Rectal smooth muscle tissue (tissue), 1 donor: Measurements from ENCODE around the gene ATP6V1G1.

Source experiments
- H3K27ac ChIP-seq: one replicate; pipeline ENCODE4 v1.7.0; 2013; ENCODE audit warnings: low read depth, low read length, inconsistent platforms
- H3K27me3 ChIP-seq: one replicate; pipeline ENCODE4 v1.7.0; 2013; ENCODE audit warnings: low read length; ENCODE audit not compliant: control insufficient read depth, insufficient read depth
- H3K36me3 ChIP-seq: one replicate; pipeline ENCODE4 v1.7.0; 2013; ENCODE audit warnings: low read length; ENCODE audit not compliant: control insufficient read depth, insufficient read depth
- H3K4me1 ChIP-seq: one replicate; pipeline ENCODE4 v1.7.0; 2013; ENCODE audit warnings: low read length; ENCODE audit not compliant: control insufficient read depth, insufficient read depth
- H3K4me3 ChIP-seq: one replicate; pipeline ENCODE4 v1.7.0; 2013; ENCODE audit warnings: low read length
- H3K9ac ChIP-seq: one replicate; pipeline ENCODE4 v1.7.0; 2013; ENCODE audit warnings: low read length

Gene ATP6V1G1

GRCh38 chr9:114621561-114621960 lies 34.0 kb downstream of the ATP6V1G1 start:
- Histone ChIP-seq H3K9ac (no peak overlapping the region), H3K4me1 (no peaks in the 10 kb centered on the region), H3K36me3 (no peaks in the 10 kb centered on the region), H3K4me3 (no peak overlapping the region), H3K27ac (no peak overlapping the region), H3K27me3 (no peaks in the 10 kb centered on the region)

DNA sequence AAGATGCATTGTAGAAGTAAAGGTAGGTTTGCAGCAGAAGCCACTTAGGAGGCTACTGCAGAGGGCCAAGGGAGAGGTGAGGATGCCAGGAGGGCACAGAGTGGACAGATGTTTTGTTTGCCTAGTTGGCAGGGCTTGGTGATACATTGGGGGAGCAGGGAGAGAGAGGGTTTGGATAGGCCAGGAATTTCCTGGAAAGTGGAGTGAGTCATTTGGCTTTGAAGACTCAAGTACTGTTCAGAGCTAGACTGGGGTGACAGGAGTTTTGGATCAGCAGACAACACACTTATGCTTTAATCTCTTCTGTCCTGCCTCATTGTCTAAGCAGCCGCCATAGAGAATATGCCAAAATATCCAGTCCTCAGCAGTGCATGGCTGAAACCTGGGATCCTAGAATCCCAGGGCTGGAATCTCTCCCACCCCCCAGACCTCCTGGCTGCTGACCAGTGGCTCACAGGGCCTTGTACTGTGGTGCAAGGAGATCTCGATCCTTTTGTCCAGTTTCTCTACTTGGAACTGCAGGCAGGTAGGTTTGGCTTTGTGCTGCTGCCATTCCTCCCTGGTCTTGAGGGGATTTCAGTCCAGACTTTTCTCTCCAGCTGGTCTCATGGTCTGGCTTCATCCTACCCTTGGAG lies 34.5 kb downstream of the ATP6V1G1 start:
- H3K9ac ChIP-seq, result no peak overlapping the region
- H3K4me3 ChIP-seq, result no peak overlapping the region
- no peaks in the 10 kb centered on the region for H3K27me3 ChIP-seq
- H3K4me1 ChIP-seq, result no peaks in the 10 kb centered on the region
- no peaks in the 10 kb centered on the region for H3K36me3 ChIP-seq
- no peak overlapping the region for H3K27ac ChIP-seq

- H3K4me1 ChIP-seq, result no peaks in the 10 kb centered on the region
- no peak overlapping the region for H3K27ac ChIP-seq
- no peaks in the 10 kb centered on the region for H3K27me3 ChIP-seq
- H3K36me3 ChIP-seq, result peaks cover 21% of the 10 kb centered on the region
- no peak overlapping the region for H3K4me3 ChIP-seq
- no peak overlapping the region for H3K9ac ChIP-seq
Measured at GRCh38 chr9:114624677-114625076, 37.1 kb downstream of the ATP6V1G1 start.

DNA sequence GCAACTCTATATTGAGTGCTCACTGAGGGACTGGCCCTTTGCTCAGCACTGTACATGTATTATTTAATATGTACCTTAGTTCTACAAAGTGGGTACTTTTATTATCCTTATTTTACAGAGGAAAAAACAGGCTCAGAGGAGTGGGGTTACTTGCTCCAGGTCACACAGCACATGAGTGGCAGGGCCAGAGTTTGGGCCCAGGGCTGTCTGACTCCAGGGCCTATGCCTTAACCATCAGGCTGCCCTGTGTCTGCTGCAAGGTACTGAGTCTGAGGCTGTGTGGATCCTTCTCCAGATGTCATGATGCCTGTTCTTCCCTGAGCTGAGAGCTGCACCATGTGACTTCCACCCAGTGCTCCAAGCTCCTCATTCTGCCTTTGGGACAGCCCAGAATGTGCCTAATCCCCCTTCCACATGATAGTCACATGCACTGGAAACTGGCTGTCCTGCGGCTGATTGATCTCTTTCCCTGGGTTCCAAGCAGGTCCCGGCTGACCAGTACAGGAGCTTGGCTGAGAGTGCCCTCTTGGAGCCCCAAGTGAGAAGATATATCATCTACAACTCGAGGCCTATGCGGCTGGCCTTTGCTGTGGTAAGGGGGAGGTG lies 38.9 kb downstream of the ATP6V1G1 start:
- Histone ChIP-seq H3K27ac (no peak overlapping the region), H3K36me3 (peaks cover 32% of the 10 kb centered on the region), H3K9ac (no peak overlapping the region), H3K27me3 (no peaks in the 10 kb centered on the region), H3K4me1 (no peaks in the 10 kb centered on the region), H3K4me3 (no peak overlapping the region)

DNA sequence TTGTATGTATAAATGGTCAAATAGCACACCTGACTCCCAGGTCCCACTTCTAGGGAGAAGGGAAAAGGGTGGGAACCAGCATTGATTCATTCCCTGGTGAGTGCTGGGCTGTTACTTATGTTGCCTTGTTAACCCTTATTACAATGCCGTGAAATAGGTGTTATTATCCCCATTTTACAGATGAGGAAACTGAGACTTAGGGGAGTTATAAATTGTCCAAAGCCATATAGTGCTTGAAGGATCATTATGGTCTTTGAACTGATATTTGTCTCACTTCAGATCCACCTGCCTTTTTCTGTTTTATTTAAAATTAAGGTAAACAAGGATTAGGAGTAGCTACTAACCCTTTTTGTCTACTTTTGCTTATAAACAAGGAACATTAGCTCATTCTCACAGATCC lies 40.0 kb downstream of the ATP6V1G1 start:
- H3K27me3 ChIP-seq, result no peaks in the 10 kb centered on the region
- no peak overlapping the region for H3K9ac ChIP-seq
- peaks cover 36% of the 10 kb centered on the region for H3K36me3 ChIP-seq
- no peak overlapping the region for H3K27ac ChIP-seq
- H3K4me3 ChIP-seq, result no peak overlapping the region
- H3K4me1 ChIP-seq, result no peaks in the 10 kb centered on the region

- H3K27ac ChIP-seq, result no peak overlapping the region
- no peak overlapping the region for H3K9ac ChIP-seq
- no peaks in the 10 kb centered on the region for H3K27me3 ChIP-seq
- no peaks in the 10 kb centered on the region for H3K4me1 ChIP-seq
- H3K4me3 ChIP-seq, result no peak overlapping the region
- peaks cover 39% of the 10 kb centered on the region for H3K36me3 ChIP-seq
Measured at GRCh38 chr9:114629563-114630090, 42.1 kb downstream of the ATP6V1G1 start.

DNA sequence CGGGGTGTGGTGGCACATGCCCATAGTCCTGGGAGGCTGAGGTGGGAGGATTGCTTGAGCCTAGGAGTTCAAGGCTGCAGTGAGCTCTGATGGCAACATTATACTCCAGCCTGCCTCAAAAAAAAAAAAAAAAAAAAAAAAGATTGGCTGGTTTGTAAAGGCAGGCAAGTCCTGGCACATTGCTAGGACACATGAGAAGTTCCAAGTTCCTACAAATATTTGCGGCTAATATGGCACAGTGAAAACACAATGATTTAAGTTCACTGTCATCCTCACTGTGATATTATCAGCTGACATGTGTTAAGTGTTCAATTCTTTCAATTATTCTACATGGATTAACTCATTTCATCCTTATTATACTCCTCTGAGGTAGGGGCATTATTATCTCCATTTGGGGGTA lies 43.6 kb downstream of the ATP6V1G1 start:
- Histone ChIP-seq H3K36me3 (peaks cover 39% of the 10 kb centered on the region), H3K4me1 (no peaks in the 10 kb centered on the region), H3K4me3 (no peak overlapping the region), H3K9ac (no peak overlapping the region), H3K27me3 (no peaks in the 10 kb centered on the region), H3K27ac (no peak overlapping the region)

GRCh38 chr9:114633438-114634089 lies 46.0 kb downstream of the ATP6V1G1 start:
- Histone ChIP-seq H3K4me3 (no peak overlapping the region), H3K36me3 (peaks cover 35% of the 10 kb centered on the region), H3K4me1 (no peaks in the 10 kb centered on the region), H3K27ac (no peak overlapping the region), H3K27me3 (no peaks in the 10 kb centered on the region), H3K9ac (no peak overlapping the region)

GRCh38 chr9:114634387-114634786 lies 46.8 kb downstream of the ATP6V1G1 start:
- H3K36me3 ChIP-seq, result peaks cover 28% of the 10 kb centered on the region
- no peaks in the 10 kb centered on the region for H3K4me1 ChIP-seq

DNA sequence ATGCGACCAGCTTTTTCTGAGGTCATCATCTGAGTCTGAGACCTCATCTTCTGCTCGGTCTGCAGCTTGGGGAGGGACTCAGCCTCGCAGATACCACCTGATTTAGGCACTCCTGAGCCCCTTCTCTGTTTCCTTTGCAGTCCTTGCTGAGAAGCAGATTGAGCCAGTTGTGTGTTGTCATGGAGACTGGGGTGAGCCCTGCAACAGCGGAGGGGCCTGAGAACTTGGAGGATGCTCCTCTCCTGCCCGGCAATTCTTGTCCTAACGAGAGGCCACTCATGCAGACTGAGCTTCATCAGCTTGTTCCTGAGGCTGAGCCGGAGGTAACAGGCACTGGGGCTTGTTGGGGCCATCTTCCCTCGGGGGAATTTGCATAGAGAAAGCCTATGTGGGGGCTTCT lies 50.8 kb downstream of the ATP6V1G1 start:
- no peak overlapping the region for H3K9ac ChIP-seq
- H3K27me3 ChIP-seq, result no peaks in the 10 kb centered on the region
- no peak overlapping the region for H3K4me3 ChIP-seq
- peaks cover 17% of the 10 kb centered on the region for H3K36me3 ChIP-seq
- no peak overlapping the region for H3K27ac ChIP-seq
- no peaks in the 10 kb centered on the region for H3K4me1 ChIP-seq

More at GRCh38 chr9:114634387-114634786, 46.8 kb downstream of the ATP6V1G1 start:
- Histone ChIP-seq H3K27ac (no peak overlapping the region), H3K27me3 (no peaks in the 10 kb centered on the region), H3K4me3 (no peak overlapping the region), H3K9ac (no peak overlapping the region)

DNA sequence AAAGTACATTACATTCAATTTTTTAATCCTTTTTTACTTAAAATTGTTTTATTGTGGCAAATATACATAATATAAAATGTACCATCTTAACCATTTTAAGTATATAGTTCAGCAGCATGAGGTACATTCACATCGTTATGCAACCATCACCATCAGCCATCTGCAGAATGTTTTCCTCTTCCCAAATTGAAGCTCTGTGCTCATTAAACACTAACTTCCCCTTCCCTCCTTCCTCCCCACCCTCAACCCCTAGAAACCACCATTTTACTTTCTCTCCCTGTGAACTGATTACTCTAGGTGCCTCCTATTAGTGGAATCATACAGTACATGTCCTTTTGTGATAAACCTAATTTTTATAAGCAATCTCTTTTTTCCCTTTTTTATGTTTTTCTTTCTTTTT lies 54.4 kb downstream of the ATP6V1G1 start:
- H3K4me3 ChIP-seq, result no peak overlapping the region
- no peaks in the 10 kb centered on the region for H3K27me3 ChIP-seq
- H3K9ac ChIP-seq, result no peak overlapping the region
- peaks cover 16% of the 10 kb centered on the region for H3K36me3 ChIP-seq
- no peak overlapping the region for H3K27ac ChIP-seq
- H3K4me1 ChIP-seq, result no peaks in the 10 kb centered on the region

DNA sequence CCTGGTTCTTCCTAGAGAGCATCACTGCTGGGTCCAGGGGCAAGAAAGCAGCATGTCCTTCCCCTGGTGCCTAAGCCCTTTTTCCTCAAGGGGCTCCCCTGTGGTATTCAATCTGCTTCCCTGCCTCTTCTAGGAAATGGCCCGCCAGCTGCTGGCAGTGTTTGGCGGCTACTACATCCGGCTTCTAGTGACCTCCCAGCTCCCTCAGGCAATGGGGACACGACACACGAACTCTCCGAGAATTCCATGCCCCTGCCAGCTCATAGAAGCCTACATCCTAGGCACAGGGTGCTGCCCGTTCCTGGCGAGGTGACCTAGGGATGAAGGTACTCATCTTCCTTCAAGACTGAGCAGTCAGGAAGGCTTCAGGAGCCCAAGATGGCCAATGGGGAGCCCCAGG lies 55.4 kb downstream of the ATP6V1G1 start:
- Histone ChIP-seq H3K27ac (no peak overlapping the region), H3K27me3 (no peaks in the 10 kb centered on the region), H3K36me3 (peaks cover 12% of the 10 kb centered on the region), H3K4me1 (no peaks in the 10 kb centered on the region), H3K4me3 (no peak overlapping the region), H3K9ac (no peak overlapping the region)
